Loucy (cell line): ENCODE results near the gene PCBP3.

Experiments
- CTCF ChIP-seq: fragments of 200-600 bp; sonication (generic); conservative IDR thresholded peaks from 2 replicates; pipeline ENCODE4 v1.5.1; 2014; ENCODE audit warnings: mild to moderate bottlenecking, antibody characterized with exemption, low read length
- EZH2phosphoT487 ChIP-seq: fragments of 200-600 bp; IDR thresholded peaks from 2 replicates; pipeline ENCODE4 v1.6.1; 2018; ENCODE audit warnings: antibody characterized with exemption, mild to moderate bottlenecking, moderate library complexity, borderline replicate concordance

GRCh38 chr21:45830221-45830640 is 186.7 kb downstream of the PCBP3 start:
- TF ChIP-seq CTCF (no peak), EZH2phosphoT487 (no peak)
